Glutamatergic neuron (in vitro differentiated cells): Measurements from ENCODE around the gene CST6. TPM values are rescaled to one million over a fixed set of nuclear protein-coding genes. Genes with fewer than 3 reads are reported as not detected.
A peak's percentile ranks its signal among the peaks of the same experiment; 100 is the strongest.

Experiments
- DNase-seq: peaks from one replicate; pipeline ENCODE4 v3.0.0; 2022
- H3K27ac Mint-ChIP-seq: one replicate; pipeline ENCODE4 v1.8.0; 2020; ENCODE audit warnings: mild to moderate bottlenecking, mixed read lengths, inconsistent platforms; ENCODE audit not compliant: unreplicated experiment
- H3K27me3 Mint-ChIP-seq: one replicate; pipeline ENCODE4 v1.8.0; 2020; ENCODE audit warnings: mild to moderate bottlenecking, moderate library complexity, mixed read lengths, inconsistent platforms; ENCODE audit not compliant: unreplicated experiment
- H3K36me3 Mint-ChIP-seq: one replicate; pipeline ENCODE4 v1.8.0; 2020; ENCODE audit warnings: mild to moderate bottlenecking, mixed read lengths, inconsistent platforms; ENCODE audit not compliant: unreplicated experiment
- H3K4me1 Mint-ChIP-seq: one replicate; pipeline ENCODE4 v1.8.0; 2020; ENCODE audit warnings: mild to moderate bottlenecking, low read depth, mixed read lengths, inconsistent platforms; ENCODE audit not compliant: unreplicated experiment
- H3K4me3 Mint-ChIP-seq: one replicate; pipeline ENCODE4 v1.8.0; 2020; ENCODE audit warnings: mild to moderate bottlenecking, mixed read lengths, inconsistent platforms; ENCODE audit not compliant: unreplicated experiment
- H3K9me3 Mint-ChIP-seq: one replicate; pipeline ENCODE4 v1.8.0; 2020; ENCODE audit warnings: mild to moderate bottlenecking, moderate library complexity, mixed read lengths, inconsistent platforms; ENCODE audit not compliant: unreplicated experiment
- total RNA-seq: library from RNA; stranded (reverse); fragmentation: NEBNext Ultra II Directional; extraction: Animal tissue kit (Norgen Biotek cat#: 25700); gene quantifications from one replicate; pipeline ENCODE4 v1.2.1, GENCODE V29; 2021; ENCODE audit not compliant: unreplicated experiment
- TF ChIP-seq, protein P1 (sequence below): fragments of 200-600 bp; sonication (generic); IDR thresholded peaks from one replicate; pipeline ENCODE4 v1.5.0; 2021; ENCODE audit not compliant: partially characterized antibody, unreplicated experiment

CST6 gene
- total RNA-seq, 1 donor from 2014 or later = not detected

- H3K27ac Mint-ChIP-seq = peak within 1 kb of the TSS; percentile 98
- peaks cover 11% of the 10 kb centered on the region for H3K4me1 Mint-ChIP-seq
- H3K36me3 Mint-ChIP-seq = no peaks in the 10 kb centered on the region
- DNase-seq = peak; percentile 89
- TF ChIP-seq, protein P1, sequence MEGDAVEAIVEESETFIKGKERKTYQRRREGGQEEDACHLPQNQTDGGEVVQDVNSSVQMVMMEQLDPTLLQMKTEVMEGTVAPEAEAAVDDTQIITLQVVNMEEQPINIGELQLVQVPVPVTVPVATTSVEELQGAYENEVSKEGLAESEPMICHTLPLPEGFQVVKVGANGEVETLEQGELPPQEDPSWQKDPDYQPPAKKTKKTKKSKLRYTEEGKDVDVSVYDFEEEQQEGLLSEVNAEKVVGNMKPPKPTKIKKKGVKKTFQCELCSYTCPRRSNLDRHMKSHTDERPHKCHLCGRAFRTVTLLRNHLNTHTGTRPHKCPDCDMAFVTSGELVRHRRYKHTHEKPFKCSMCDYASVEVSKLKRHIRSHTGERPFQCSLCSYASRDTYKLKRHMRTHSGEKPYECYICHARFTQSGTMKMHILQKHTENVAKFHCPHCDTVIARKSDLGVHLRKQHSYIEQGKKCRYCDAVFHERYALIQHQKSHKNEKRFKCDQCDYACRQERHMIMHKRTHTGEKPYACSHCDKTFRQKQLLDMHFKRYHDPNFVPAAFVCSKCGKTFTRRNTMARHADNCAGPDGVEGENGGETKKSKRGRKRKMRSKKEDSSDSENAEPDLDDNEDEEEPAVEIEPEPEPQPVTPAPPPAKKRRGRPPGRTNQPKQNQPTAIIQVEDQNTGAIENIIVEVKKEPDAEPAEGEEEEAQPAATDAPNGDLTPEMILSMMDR = no peak
- peaks cover 2% of the 10 kb centered on the region for H3K9me3 Mint-ChIP-seq
- peaks cover 8% of the 10 kb centered on the region for H3K27me3 Mint-ChIP-seq
- peak within 1 kb of the TSS; percentile 99 for H3K4me3 Mint-ChIP-seq
These were observed 9.7 kb upstream of the CST6 start, which contains the start of the genes BANF1 and EIF1AD for GRCh38 chr11:66001942-66002647. Gene BANF1, plus strand, starts transcription at chr11:66002503. Its CDS starts 748 bp downstream, at chr11:66003251. Gene EIF1AD, minus strand, starts transcription at chr11:66002157. Its CDS starts 1,768 bp downstream, at chr11:66000389.

GRCh38 chr11:66002648-66003225 is 9.1 kb upstream of the CST6 start:
- TF ChIP-seq, protein P1 = no peak
- no peaks in the 10 kb centered on the region for H3K36me3 Mint-ChIP-seq
- H3K9me3 Mint-ChIP-seq = peaks cover 2% of the 10 kb centered on the region
- DNase-seq = no peak
- no peak overlapping the region for H3K27ac Mint-ChIP-seq
- peaks cover 11% of the 10 kb centered on the region for H3K4me1 Mint-ChIP-seq
- peaks cover 8% of the 10 kb centered on the region for H3K27me3 Mint-ChIP-seq
- H3K4me3 Mint-ChIP-seq = peak overlapping the region; percentile 99

GRCh38 chr11:66003291-66003690 is 8.5 kb upstream of the CST6 start:
- peaks cover 11% of the 10 kb centered on the region for H3K4me1 Mint-ChIP-seq
- DNase-seq = no peak
- H3K27ac Mint-ChIP-seq = no peak overlapping the region
- H3K36me3 Mint-ChIP-seq = no peaks in the 10 kb centered on the region
- TF ChIP-seq, protein P1 = no peak
- H3K27me3 Mint-ChIP-seq = peaks cover 8% of the 10 kb centered on the region
- H3K9me3 Mint-ChIP-seq = peaks cover 2% of the 10 kb centered on the region
- H3K4me3 Mint-ChIP-seq = peak overlapping the region; percentile 92

DNA sequence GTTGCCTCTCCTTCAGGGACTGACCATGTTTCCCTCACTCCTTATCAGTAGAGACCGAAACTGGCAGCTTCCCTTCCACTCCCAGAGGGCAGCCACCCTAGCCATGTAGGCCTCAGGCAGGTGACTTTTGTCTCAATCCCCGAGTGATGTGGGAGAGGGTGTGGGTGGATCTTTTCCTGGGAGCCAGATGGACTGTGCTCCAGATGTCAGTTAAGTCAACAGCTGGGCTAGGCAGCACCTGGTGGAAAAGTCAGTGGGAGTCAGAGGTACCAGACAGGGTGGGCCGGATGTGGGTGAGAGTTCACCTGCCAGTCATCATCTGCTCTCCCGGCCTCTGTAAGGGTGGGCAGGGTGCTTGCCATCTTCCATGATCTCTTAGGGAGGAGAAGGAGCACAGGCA is 7.6 kb upstream of the CST6 start:
- peaks cover 2% of the 10 kb centered on the region for H3K9me3 Mint-ChIP-seq
- no peak for DNase-seq
- TF ChIP-seq, protein P1 = no peak
- H3K4me1 Mint-ChIP-seq = peaks cover 11% of the 10 kb centered on the region
- H3K4me3 Mint-ChIP-seq = no peak overlapping the region
- peak overlapping the region; percentile 17 for H3K27ac Mint-ChIP-seq
- peaks cover 10% of the 10 kb centered on the region for H3K27me3 Mint-ChIP-seq
- no peaks in the 10 kb centered on the region for H3K36me3 Mint-ChIP-seq
